Left hindlimb (tissue), 1 donor: ENCODE results near the gene TRPV6.

Experiments
- DNase-seq: peaks from one replicate; pipeline ENCODE4 v3.0.0-alpha.2; 2018

TRPV6 gene

DNA sequence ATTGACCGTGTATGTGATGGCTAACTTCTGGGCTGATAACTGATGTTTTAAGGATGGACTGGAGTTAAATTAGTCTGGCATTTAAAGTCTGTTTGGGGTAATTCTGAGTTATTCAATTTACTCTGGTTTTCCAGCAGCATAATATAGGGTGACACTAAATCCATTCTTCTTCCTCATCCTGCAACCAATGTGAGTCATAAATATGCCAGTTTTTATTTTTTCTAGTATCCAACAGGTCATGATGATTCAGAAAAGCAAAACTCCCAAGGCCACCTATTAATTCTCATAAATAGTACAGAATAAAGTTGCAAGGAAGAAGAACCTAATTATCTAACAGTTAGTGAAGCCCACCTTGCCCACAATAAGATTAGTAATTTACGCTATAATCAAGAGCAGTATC is 38.2 kb downstream of the TRPV6 start:
- DNase-seq: no peak

DNA sequence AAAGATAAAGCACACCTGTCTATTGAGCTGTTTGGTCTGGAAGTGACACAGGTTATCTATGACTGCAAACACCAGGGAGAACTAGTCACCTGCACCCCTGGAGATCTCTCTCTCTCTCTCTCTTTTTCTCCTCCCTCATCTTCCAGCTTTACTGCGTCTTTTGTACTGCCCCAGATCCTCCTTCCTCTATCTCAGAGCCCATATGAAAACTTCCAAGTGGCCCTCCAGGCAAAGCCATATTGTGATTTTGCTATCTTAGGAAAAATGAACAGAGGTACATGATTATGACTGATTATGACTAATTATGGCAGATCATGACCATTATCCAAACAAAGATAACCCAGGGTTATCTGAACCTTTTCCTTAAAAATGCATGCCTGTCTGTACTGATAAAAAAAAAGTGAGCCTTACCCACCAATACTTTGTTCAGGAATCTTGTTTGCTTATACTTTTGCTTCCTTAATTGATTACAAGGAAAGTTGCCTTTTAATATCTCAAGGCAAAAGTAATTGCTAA is 43.2 kb downstream of the TRPV6 start:
- no peak for DNase-seq

DNA sequence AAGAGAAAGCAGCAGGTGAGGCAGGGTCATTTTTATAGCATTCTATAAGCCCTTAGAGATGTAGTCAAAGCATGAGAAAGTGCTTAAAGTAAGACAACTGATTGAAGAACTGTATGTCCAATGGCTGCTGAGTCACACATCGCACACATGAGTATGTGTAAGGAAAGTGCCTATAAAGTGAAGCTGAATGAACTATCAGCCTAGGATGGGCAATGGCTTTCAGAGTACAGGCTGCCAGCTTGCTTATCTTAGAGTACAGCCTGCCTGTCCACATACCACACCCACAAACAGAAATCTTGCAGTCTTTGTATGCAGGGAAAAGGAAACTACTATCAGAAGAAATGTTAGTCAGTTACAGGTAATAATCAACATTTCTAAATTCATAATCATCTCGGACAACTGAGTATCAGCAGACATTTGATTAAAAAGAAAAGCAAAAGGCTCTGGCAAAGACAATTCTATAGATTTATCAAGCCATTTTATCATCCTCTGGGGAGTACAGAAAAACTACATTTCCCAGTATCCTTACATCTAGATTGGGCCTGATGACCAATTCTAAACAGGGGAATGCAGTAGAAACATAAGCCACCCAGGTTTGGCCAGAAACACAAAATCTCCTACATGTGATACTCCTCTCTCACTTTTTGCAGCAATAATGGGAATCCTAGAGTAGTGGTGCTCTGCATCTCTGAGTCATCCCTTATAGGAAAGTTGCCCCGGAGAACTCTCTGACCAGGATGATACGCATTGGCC is 46.9 kb downstream of the TRPV6 start:
- DNase-seq: no peak

DNA sequence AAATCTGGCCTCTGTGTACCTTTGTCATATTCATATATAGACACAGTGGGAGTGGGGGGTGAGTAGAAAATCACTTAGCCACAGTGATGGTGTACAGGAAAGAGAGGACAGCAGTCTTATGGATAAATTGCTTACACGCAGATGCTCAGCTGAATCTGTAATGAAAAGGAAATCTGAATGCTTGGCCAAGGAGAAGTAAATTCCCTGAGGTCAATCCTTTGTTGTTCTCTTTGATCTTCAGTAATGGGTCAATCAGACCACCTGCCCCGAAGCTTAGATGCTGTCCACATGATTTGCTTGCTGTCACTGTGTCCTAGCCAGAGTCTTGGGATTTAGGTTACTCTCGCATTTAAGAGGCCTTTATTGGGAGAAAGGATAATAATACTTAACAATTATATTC is 49.1 kb downstream of the TRPV6 start:
- no peak for DNase-seq

DNA sequence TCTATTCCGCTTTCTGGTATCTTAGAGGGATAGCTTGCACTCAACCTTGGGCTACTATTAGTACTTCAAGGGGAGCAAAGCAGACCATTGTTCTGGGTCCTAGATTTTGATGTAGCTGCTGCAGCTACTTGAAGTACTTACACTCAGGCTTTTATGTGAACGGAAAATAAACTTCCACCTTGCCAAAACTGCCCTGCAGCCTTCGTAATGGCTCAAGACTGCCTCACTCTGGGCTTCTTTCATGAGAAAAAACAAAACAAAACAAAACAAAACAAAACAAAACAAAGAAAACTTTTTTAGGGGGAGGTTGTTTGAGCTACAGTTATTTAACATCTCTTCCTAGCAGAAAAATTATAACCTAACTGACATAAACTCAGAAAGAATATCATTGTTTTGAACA is 50.1 kb downstream of the TRPV6 start:
- no peak for DNase-seq

DNA sequence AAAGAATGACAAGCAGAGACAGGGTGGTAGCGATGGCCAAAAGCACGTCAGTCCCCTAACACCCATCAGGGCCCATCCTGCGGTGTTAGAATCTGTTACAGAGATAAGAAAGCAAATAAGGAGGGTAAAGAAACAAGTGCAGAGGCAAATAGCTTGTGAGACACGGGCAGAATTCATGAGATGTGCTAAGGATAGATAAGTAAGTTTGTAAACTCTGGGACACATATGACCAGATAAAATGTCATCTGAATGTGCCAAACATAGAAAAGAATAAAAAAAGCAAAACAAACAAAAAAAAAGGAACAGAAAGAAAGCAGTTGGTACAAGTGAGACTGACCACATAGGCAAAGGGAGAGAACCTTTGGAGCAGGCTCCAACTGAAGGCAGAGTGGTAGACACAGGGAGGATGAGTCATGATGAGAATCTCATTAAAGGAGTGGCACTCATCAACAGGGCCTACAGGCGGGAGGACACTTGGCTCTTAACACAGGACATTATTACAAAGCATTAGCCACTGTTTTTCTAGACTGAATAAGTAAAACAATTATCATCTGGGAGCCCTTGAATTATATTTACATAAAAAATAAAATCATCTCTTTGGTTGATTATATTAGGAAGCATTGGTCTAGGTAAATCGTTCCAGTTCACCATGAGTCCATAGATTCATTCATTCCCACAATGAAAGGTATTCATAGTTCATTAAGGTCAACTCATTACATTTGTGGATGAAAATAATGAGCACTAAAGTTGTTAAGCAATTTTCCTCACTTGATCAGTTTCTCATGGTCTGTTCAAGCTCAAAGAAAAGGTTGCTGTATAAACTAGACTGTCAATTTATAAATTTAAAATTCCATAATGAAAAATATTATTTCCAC is 52.1 kb downstream of the TRPV6 start:
- DNase-seq: no peak

DNA sequence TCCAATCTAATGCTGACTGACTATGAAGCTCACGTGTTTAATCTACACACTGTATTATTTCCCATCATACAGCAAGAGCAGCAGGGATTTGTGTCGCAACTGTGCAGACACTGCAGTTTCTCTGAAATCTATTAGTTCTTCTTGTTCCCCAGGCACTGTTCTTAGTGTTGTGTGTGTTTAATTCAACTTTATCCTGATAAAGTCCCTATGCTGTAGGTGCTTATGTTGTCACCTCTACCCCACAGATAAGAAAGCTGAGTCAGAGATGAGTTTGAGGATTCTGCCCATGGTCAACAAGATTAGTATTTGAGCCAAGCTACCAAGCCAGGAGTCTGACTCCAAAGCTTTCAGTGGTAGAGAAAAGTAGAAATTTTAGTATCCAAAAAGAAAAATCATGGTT is 53.1 kb downstream of the TRPV6 start:
- DNase-seq: no peak

DNA sequence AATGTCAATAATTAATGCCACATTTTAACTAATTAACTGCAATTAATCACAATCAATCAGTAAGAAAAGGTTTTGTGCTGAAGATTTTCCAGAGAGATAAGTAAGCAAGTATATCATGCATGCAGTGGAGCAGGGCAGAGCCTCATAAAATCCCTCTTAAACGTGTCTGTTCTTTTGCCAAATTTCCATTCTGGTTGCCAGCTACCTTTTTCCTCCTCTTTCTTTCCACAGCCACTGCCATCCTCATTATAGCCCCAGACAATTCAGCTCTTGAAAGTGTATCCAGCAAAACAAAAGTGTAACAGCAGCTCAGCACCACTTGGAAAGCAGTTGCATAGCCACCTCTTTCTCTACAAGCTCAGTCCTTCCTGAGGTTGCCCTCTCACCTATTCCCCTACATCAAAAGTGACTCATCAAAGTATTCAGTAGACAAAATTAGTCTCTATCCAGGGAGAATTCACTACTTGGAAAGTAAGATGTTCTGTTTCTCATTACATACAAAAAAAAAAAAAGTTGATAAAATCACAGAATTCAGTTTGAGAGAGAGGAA is 57.5 kb downstream of the TRPV6 start:
- DNase-seq: no peak

DNA sequence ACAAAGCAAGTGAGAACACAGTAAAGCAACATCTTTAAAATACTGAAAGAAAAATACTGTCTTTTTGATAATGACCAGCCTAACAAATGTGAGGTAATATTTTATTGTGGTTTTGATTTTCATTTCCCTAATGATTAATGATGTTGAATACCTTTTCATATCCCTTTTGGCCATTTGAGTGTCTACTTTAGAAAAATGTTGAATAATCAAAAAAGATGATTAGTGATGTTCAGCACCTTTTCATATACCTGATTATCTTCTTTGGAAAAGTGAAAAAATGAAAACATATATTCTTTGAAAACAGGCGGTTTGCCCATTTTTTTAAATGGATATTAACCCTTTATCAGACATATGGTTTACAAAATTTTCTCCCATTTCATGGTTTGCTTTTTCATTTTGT is 62.8 kb downstream of the TRPV6 start:
- no peak for DNase-seq
